Measurements from ENCODE around the gene PLEKHA5.

Gene PLEKHA5

GRCh38 chr12:19155981-19156734 is 26.6 kb downstream of the PLEKHA5 start:
- TF ChIP-seq CTCF (IDR thresholded peaks at IDR 0.05), result no peak

GRCh38 chr12:19158923-19159322 is 29.4 kb downstream of the PLEKHA5 start:
- TF ChIP-seq CTCF (IDR thresholded peaks at IDR 0.05), result no peak

DNA sequence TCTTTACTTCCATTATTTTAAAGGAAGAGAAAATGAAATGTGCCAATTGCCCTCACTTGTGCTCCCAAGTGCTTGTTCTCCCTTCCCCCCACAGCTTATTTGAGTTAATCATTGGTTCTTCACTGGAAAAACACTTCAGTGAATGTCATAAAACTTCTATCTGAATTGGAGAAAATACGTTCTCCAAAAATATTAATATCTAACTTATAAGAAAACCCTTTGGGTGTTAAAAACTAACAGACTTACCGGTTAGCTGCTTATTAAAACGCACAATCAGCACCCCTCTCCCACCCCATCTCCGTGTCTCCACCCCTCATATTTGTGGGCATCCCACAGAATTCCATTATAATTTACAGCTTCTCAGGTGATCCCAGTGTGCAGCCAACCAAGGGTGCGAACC is 31.7 kb downstream of the PLEKHA5 start:
- TF ChIP-seq CTCF (IDR thresholded peaks at IDR 0.05), result no peak

DNA sequence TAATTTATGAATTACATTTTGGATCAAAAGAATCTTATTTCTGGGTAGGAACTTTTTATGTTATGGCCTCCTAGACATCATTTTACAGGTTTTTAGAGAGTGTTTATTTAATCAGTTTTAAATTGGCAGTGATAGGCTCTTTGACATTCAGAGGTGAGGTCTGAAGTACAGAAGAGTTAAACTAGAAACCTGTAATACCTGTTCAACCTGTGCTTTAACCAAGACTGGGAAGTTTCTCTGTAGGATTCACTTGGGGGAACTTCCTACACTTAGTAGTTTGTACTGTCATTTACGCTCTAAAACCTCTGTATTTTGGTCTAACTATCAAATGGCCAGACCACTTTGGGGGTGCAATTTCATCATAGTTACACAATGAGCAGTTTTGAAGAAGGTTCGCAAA is 35.9 kb downstream of the PLEKHA5 start:
- no peak for TF ChIP-seq CTCF (IDR thresholded peaks at IDR 0.05)

DNA sequence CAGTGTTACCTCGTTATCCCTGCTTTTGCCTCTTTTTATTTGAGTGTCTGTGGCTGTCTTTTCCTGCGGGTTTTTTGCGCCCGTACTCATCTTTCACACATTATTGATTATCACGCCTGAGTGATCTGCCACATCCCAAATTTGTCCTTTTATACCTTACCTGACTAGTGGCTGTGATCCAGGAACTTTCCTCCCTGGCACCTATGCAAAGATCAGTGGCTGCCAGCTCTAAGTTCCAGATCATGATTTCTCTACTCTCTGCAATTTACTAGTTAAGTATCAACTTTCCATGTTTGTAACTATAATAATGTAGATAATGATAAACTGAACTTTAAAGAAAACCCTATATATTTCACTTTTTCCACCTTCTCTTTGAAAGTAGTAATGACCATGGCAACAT is 36.9 kb downstream of the PLEKHA5 start:
- no peak for TF ChIP-seq CTCF (IDR thresholded peaks at IDR 0.05)

GRCh38 chr12:19166956-19167355 is 37.4 kb downstream of the PLEKHA5 start:
- TF ChIP-seq CTCF (IDR thresholded peaks at IDR 0.05), result no peak

DNA sequence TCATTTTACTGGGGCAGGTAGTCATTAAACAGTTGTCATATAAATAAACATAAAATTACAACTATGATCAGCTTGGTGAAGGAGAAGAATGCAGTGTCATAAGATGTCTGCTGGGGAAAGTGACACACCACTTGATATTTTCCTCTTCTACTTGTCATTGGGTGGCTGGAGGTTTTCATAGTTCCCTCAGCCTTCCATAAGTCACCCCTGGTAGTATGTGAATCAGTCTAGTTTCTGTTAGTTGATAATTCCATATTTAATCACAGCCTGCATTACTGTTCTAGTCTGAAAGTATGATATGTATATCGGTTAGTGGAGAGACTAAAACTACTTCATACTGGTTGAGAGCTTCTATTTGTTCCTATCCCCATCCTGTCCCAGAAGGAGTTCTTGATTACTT is 38.2 kb downstream of the PLEKHA5 start:
- TF ChIP-seq CTCF (IDR thresholded peaks at IDR 0.05), result no peak

- no peak for TF ChIP-seq CTCF (IDR thresholded peaks at IDR 0.05)
Observed at GRCh38 chr12:19168644-19169043, 39.1 kb downstream of the PLEKHA5 start.
